Right lobe of liver (tissue), 6 donors: ENCODE measurements around the gene SORD. TPM values are rescaled to one million over a fixed set of nuclear protein-coding genes. Genes with fewer than 3 reads are reported as not detected.
"Not testable (repeated sequence)": the region's sequence is repeated elsewhere in the genome, so short reads cannot be mapped to it uniquely, and the experiment has no call there.

ENCODE experiments used
- ATAC-seq, 4 donors: fragments of 200-7000 bp; cut with Tn5 transposase; one replicate each; pipeline ENCODE4 v1.9.1; 2020; ENCODE audit warnings: mild to moderate bottlenecking in 4 of 4, moderate library complexity in 4 of 4
- DNase-seq, 3 donors: peaks; one replicate each; pipeline ENCODE4 v3.0.0-alpha.2; 2020
- H3K27ac ChIP-seq, 3 donors: fragments of 200-600 bp; one replicate each; pipeline ENCODE4 v1.8.0; 2022
- H3K27me3 ChIP-seq, 2 donors: fragments of 200-600 bp; one replicate each; pipeline ENCODE4 v1.8.0; 2022
- H3K36me3 ChIP-seq, 4 donors: fragments of 200-600 bp; sonication (generic) in 1 of 4; one replicate each; pipeline versions ENCODE4 v1.5.1 to v1.8.0; 2017 to 2022; ENCODE audit warnings: control low read depth in 1 of 4
- H3K4me1 ChIP-seq, 4 donors: fragments of 200-600 bp; sonication (generic) in 1 of 4; one replicate each; pipeline versions ENCODE4 v1.5.1 to v1.8.0; 2017 to 2022; ENCODE audit warnings: control low read depth in 1 of 4
- H3K4me3 ChIP-seq, 3 donors: fragments of 200-600 bp; one replicate each; pipeline ENCODE4 v1.8.0; 2022
- H3K9me3 ChIP-seq, 4 donors: fragments of 200-600 bp; sonication (generic) in 1 of 4; one replicate each; pipeline versions ENCODE4 v1.5.1 to v1.8.0; 2017 to 2022; ENCODE audit warnings: control low read depth in 1 of 4
- POLR2A ChIP-seq: fragments of 450-650 bp; IDR thresholded peaks from one replicate; pipeline ENCODE4 v1.6.1; 2017; ENCODE audit warnings: antibody characterized with exemption, mild to moderate bottlenecking
- WGBS: methylation state at CpG from one replicate; pipeline ENCODE4 v1.1.6; 2018; ENCODE audit warnings: low coverage, low lambda C conversion rate; ENCODE audit not compliant: insufficient coverage; ENCODE audit errors: missing lambda C conversion rate; 5-methylcytosine and 5-hydroxymethylcytosine counted together
- intact Hi-C, 2 donors: fragments of 100-400 bp; cut with DNase I; formaldehyde crosslinking; loops; one replicate each; pipeline versions ENCODE4 v1.11.2 to v1.14.1; 2022
- total RNA-seq, 6 experiments: library from RNA; depleted of rRNA in 2 of 6; stranded (reverse); fragments of >200 nt in 2 of 6; fragmentation: NEBNext Ultra II Directional in 3 of 6; extraction: Animal tissue kit (Norgen Biotek cat#: 25700) in 3 of 6; gene quantifications; one replicate each; pipeline versions ENCODE4 v1.1.0 to v1.2.4, GENCODE V29; 2016 to 2023
- TF ChIP-seq, protein P1 (sequence below), 4 donors: fragments of 200-600 bp in 3 of 4; fragments of 450-650 bp in 1 of 4; IDR thresholded peaks; one replicate each; pipeline versions ENCODE4 v1.5.1 to v1.8.0; 2016 to 2022; ENCODE audit warnings: antibody characterized with exemption in 4 of 4, mild to moderate bottlenecking in 2 of 4
- donor health status: DM: no; HTN: yes; CAD: no.
- donor health status: DM: no; HTN: no; CAD: no.
- donor health status: DM: no; HTN: no; CAD: no.
- donor health status: DM: no; HTN: yes; CAD: no.
- donor health status: DM: no; HTN: yes; CAD: no.

The SORD gene
- total RNA-seq, 6 experiments from 2014 or later: 87.1 to 380 (median 236) TPM

- Histone ChIP-seq H3K27me3 (no peaks in the 10 kb centered on the region), H3K4me3 (no peak overlapping the region), H3K27ac (peak overlapping the region in 1 of 3 donors; percentile 13), H3K4me1 (no peaks in the 10 kb centered on the region), H3K9me3 (no peaks in the 10 kb centered on the region), H3K36me3 (peaks cover 0 to 59% (median 14%) of the 10 kb centered on the region in 4 donors)
- DNase-seq: no peak
- intact Hi-C loops: no loop called here
- no peak for TF ChIP-seq POLR2A
- TF ChIP-seq, protein P1, sequence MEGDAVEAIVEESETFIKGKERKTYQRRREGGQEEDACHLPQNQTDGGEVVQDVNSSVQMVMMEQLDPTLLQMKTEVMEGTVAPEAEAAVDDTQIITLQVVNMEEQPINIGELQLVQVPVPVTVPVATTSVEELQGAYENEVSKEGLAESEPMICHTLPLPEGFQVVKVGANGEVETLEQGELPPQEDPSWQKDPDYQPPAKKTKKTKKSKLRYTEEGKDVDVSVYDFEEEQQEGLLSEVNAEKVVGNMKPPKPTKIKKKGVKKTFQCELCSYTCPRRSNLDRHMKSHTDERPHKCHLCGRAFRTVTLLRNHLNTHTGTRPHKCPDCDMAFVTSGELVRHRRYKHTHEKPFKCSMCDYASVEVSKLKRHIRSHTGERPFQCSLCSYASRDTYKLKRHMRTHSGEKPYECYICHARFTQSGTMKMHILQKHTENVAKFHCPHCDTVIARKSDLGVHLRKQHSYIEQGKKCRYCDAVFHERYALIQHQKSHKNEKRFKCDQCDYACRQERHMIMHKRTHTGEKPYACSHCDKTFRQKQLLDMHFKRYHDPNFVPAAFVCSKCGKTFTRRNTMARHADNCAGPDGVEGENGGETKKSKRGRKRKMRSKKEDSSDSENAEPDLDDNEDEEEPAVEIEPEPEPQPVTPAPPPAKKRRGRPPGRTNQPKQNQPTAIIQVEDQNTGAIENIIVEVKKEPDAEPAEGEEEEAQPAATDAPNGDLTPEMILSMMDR (IDR thresholded peaks at IDR 0.05): no peak
- ATAC-seq: peak; percentile 60 to 82 (median 72)
- 66% methylated on average over 7 of the region's 7 CpGs for WGBS
These were observed 26.0 kb downstream of the SORD start for GRCh38 chr15:45048794-45049631.

GRCh38 chr15:45050587-45050986, 27.6 kb downstream of the SORD start:
- TF ChIP-seq, protein P1 (IDR thresholded peaks at IDR 0.05): no peak
- no peak for TF ChIP-seq POLR2A
- Histone ChIP-seq H3K4me1 (no peaks in the 10 kb centered on the region), H3K27me3 (no peaks in the 10 kb centered on the region), H3K9me3 (no peaks in the 10 kb centered on the region), H3K36me3 (peaks cover 0 to 48% (median 13%) of the 10 kb centered on the region in 4 donors), H3K27ac (no peak overlapping the region), H3K4me3 (no peak overlapping the region)
- intact Hi-C loops: no loop called here
- DNase-seq: no peak
- ATAC-seq: no peak
- 100% methylated on average over 1 of the region's 1 CpG for WGBS

- intact Hi-C loops: not testable (repeated sequence)
These were observed 29.7 kb downstream of the SORD start for GRCh38 chr15:45052676-45053075.

DNA sequence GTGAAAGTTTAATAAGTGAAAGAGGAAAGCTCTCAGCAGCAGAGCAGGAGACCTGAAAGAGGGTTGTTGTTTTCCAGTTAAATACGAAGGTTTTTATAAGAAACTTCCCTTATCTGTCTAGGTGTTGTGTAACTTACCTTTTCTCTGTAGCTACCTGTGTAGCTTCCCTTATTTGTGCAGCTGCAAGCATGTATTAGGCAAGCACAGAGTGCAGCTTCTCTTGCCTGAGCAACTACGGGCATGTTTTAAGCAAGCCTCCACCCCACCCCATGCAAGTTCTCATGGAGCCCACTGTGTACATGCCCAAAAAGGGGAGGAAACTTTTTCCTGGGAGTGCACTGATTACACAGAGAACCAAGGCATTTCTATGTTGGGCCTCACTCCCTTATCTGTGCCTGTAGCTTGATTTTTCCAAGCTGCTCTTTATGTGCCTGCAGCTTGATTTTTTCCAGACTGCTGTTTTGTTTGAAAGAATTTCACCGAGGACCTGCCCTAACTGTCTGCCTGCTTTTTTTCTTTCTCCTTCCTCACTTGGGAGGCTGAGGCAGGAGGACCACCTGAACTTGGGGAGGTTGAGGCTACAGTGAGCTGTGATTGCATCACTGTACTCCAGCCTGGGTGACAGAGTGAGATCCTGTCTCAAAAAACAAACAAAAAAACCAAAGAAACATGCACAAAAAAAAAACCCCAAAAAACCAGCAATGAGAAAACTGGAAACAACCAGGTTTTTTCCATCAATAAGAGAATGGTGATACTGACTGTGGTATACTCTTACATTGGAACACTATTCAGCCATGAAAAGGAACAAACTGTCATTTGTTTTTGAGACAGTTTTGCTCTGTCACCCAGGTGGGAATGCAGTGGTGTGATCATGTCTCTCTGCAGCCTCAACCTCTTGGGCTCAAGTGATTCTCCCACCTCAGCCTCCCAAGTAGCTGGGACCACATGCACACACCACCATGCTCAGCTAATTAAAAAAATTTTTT, 36.0 kb downstream of the SORD start:
- ATAC-seq: peak; percentile 42 to 61 (median 46)
- intact Hi-C loops, DNase-seq, H3K27me3 ChIP-seq, H3K4me1 ChIP-seq, H3K4me3 ChIP-seq, H3K9me3 ChIP-seq, H3K27ac ChIP-seq: not testable (repeated sequence)
- WGBS: 23% methylated on average over 2 of the region's 3 CpGs
- peaks cover 0 to 26% (median 10%) of the 10 kb centered on the region in 4 donors for H3K36me3 ChIP-seq

More at GRCh38 chr15:45052676-45053075, 29.7 kb downstream of the SORD start:
- not testable (repeated sequence) for ATAC-seq, H3K4me3 ChIP-seq, H3K27ac ChIP-seq, H3K27me3 ChIP-seq, H3K4me1 ChIP-seq, H3K9me3 ChIP-seq, DNase-seq
- whole genome bisulfite sequencing: 96% methylated on average over 2 of the region's 3 CpGs
- peaks cover 0 to 42% (median 4%) of the 10 kb centered on the region in 4 donors for H3K36me3 ChIP-seq

DNA sequence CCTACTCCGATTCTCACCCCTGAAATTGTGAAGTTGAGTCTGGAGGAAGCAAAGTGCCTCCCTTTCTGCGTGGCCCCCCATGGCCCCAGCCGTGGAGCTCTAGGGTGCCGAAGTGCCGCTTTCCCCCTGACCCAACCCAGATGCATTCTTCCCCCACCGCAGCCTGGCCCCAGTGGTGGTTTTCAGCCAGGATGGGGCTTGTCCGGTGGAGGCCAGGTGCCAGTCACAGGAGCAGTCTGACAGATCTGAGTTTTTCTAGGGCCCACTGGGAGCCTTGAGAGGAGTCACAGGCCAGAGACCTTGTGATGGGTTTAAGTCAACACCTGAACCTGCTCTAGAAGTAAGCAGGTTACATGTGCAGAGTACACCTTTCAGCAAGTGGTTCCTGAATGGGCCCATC, 39.3 kb downstream of the SORD start:
- H3K27ac ChIP-seq, ATAC-seq, H3K9me3 ChIP-seq, DNase-seq, intact Hi-C loops, H3K4me3 ChIP-seq, H3K4me1 ChIP-seq, H3K27me3 ChIP-seq: not testable (repeated sequence)
- H3K36me3 ChIP-seq: peaks cover 0 to 36% (median 17%) of the 10 kb centered on the region in 4 donors
- 82% methylated on average over 3 of the region's 7 CpGs for WGBS
